NOMO-1 treated with DMSO at 0.1 percent for 48 hours (cell line): Measurements from ENCODE around the gene ZNF184.

Source experiments
- DNase-seq: peaks from one replicate; lab custom pipeline; 2025; ENCODE audit not compliant: unreplicated experiment; lab: John Stamatoyannopoulos, UW

The ZNF184 gene

DNA sequence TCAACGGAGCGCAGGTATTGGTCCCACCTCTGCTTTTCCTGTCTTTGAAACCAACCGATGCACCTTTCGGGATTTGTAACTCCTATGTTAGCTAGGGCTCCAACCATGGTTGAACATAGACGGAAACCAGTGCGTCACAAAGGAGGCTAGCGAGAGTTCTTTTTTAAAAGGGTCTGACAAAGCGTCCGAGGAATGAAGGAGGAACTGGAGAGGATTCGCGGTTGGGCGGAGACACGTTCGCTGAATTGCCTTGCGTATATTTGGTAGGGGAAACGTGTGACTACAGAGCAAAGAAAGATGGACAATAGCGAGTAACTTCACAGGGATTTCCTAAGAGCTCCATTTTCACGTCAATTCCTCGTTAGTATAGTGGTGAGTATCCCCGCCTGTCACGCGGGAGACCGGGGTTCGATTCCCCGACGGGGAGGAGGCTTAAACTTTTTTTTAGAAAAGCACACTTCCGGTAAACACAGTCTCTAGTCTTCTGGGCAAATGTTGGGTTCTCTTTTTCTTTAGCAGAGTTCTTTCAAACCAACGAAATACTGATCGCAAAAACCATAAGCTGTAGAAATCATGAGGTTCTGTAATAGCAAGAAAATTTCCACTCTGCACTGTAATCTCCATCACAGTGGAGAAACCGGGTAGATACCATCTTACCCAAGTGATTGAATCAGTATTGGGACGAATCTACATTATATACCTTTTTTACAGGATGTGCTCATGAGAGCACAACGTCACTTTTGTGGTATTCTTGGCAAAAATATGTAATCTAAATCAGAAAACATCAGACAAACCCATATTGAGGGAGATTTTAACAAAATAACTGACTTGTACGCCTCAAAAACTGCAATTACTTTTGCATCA lies 6.6 kb upstream of the ZNF184 start:
- DNase-seq = peak; percentile 91

DNA sequence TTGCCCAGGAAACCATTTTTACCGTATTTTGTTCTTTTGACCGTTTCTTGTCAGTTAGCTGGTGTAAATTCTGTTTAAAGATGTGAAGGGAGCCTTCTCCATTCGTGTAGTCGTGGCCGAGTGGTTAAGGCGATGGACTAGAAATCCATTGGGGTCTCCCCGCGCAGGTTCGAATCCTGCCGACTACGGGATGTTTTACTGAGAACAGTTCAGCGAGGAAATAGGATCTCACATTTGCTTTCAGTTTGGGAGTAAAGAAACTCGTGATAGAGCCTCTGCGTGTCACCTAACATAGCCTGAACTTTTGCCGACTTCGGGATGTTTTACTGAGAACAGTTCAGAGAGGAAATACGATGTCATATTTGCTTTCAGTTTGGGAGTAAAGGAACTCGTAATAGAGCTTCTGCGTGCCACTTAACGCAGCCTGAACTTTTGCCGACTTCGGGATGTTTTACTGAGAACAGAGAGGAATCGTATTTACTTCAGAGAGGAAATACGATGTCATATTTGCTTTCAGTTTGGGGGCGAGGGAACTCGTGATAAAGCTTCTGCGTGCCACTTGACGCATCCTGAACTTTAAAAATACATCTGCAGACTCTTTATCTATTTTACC lies 5.9 kb upstream of the ZNF184 start:
- DNase-seq = peak; percentile 71

GRCh38 chr6:27478141-27478705 lies 5.3 kb upstream of the ZNF184 start:
- DNase-seq = peak; percentile 20

DNA sequence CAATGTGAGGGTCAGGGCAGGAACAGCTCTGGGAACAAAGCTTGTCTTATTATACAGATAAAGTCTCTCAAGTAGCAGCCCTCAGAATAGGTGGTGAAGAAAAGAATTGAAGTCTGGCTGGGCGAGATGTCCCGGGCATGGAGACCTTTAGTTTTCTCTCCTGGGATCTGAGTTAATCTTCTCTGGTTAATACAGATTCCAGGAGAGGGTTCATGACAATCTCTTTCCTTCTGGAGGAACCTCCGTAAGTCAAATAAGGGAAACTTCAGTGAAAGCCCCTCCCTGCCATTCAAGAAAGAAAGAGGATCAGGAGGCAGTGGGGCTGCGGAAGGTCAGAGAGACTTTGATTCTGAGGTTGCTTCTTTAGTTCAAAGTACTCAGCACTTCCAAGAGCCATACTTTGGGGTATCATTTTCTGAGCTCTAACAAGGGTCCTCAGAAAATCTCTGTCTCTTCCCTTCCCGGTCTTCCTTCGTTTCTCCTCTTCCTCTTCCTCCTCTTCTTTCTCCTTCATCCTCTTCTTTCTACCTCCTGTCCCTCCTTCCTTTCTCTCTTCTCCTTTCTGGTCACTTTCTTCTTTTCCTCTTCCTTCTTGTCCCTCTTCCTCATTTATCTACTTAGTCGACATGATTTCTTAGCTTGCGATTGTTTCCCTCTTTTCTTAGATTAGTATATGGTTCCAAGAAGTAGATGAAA lies 4.6 kb upstream of the ZNF184 start:
- DNase-seq = no peak

GRCh38 chr6:27476090-27476489 lies 3.2 kb upstream of the ZNF184 start:
- DNase-seq = no peak

GRCh38 chr6:27474672-27475071 lies 1.8 kb upstream of the ZNF184 start:
- no peak for DNase-seq

DNA sequence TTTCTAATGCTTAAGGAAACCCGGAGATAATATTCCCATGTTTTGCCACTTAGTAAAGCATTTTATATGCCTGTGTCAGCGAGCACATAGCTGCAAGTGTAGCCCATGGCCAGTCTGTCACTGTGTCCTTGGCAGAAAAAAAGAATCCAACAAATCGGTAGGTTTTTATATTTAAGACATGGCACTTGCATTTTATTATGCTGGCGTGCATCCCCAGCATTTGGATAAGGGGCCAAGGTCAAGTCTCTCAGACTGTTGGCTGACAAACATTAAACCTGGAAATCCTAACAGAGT lies 1.2 kb upstream of the ZNF184 start:
- DNase-seq = no peak

DNA sequence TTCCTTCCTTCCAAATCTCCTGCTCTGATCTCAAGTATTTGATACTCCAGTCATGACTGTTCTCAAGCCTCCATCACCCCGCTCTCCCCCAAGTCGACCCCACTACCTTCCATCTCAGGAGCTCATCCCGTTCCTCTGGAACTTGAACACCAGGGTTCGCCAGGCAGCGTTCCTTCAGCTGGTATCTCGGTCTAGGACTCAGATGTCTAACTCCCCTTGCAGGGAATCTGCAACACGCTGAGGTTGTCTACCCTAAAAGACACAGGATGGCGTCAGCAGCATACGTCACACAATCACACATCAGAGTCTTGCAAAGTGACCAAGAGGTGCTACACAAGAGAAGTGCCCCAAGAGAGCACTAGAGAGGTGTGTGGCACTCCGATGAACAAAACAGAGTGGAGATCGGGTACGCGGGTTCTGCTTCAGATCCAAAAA lies 706 bp downstream of the ZNF184 start:
- DNase-seq = peak; percentile 71

GRCh38 chr6:27471365-27472115 lies 1.4 kb downstream of the ZNF184 start:
- no peak for DNase-seq

DNA sequence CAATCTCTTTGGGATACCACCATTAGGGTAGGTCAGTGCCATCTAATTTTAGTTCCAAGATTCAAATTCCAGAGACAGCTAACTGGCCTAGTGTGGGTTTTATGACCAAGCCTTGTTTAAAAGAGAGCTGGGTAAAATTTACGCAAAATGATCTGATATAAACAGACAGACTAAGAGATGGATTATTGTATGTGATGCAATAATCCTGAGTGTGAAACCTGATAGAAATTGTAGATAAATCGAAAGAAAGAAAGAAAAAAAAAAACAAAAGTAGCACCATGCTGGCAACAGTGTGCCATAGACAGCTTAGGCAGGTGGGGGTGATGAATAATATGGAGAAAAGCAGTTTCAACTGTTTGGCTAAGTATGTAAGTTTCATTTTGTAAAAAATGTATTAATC lies 2.9 kb downstream of the ZNF184 start:
- no peak for DNase-seq

- DNase-seq = no peak
These were observed 4.6 kb downstream of the ZNF184 start for GRCh38 chr6:27468334-27468733.

GRCh38 chr6:27452496-27452897 lies 20.4 kb downstream of the ZNF184 start:
- no peak for DNase-seq

- DNase-seq = no peak
These were observed 21.1 kb downstream of the ZNF184 start for GRCh38 chr6:27451660-27452390.

DNA sequence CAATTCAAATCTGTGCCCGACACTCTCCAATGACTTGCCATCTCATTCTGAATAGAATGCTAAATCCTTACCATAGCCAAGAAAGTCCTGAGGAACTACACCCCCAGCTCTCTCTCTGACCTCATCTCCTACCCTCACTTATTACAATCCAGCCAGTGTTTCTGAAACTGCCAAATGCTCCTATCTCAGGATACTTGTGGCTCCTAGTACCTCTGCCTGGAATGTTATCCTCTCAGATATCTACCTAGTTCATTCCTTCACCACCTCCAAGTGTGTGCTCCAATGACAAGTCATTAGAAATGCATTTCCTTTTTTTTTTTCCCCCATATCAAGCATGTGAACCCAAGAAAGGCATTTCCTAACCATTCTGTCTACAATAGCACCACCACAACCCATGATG lies 24.4 kb downstream of the ZNF184 start:
- DNase-seq = no peak

GRCh38 chr6:27442932-27443331 lies 30.0 kb downstream of the ZNF184 start:
- no peak for DNase-seq

DNA sequence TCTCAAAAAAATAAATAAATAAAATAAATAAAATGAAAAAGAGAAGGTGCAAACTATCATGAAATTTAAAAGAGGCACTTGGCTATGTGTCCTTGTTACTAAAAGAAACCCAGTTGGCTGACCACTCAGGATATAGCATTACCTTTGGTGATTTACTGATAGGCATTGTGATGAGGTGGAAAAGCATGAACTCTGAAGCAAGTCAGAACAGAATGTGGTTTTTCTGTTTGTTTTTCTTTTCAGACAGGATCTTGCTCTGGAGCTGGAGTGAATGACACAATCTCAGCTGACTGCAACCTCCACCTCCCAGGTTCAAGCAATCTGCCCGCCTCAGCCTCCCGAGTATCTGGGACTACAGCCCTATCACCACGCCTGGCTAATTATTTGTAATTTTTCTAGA lies 31.9 kb downstream of the ZNF184 start:
- DNase-seq = no peak

DNA sequence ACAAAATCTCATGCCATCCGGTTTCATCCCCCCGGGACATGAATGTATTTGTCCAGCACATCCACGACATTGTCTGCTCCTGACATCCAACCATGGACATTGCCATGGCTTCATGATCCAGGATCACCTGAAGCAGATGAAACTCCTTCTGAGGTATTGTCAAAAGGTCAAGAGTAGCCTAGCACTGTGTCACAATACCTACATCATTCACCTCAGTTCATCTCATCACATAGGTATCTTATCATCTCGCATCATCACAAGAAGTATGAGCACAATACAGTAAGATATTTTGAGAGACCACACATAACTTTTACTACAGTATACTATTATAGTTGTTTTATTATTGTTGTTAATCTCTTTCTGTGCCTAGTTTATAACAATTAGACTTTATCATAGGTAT lies 33.5 kb downstream of the ZNF184 start:
- no peak for DNase-seq

DNA sequence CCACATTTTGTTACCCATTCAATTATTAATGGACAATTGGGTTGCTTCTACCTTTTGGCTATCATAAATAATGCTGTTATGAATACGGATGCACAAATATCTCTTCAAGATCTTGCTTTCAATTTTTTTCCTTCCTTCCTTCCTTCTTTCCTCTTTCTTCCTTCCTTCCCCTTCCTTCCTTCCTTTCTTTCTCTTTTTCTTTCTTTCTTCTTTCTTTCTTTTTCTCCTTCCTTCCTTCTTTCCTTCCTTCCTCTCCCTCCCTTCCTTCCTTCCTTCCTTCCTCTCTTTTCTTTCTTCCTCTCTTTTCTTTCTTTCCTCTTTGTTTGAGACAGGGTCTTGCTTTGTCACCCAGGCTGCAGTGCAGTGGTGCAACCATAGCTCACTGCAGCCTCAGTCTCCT lies 39.2 kb downstream of the ZNF184 start:
- DNase-seq = no peak

- no peak for DNase-seq
These were observed 43.9 kb downstream of the ZNF184 start for GRCh38 chr6:27428966-27429365.

GRCh38 chr6:27428502-27428901 lies 44.4 kb downstream of the ZNF184 start:
- DNase-seq = no peak
